Vagina (tissue), 2 donors: Measurements from ENCODE around the gene GPR137B. TPM values are rescaled to one million over a fixed set of nuclear protein-coding genes. Genes with fewer than 3 reads are reported as not detected.

Source experiments
- DNase-seq, 2 donors: peaks; one replicate each; pipeline ENCODE4 v3.0.0-alpha.2; 2017; ENCODE audit errors: extremely low spot score in 2 of 2
- H3K27ac ChIP-seq: fragments of 200-600 bp; sonication (generic); one replicate; pipeline ENCODE4 v1.5.1; 2019
- H3K27me3 ChIP-seq: fragments of 200-600 bp; sonication (generic); one replicate; pipeline ENCODE4 v1.5.1; 2019
- H3K36me3 ChIP-seq, 2 donors: fragments of 200-600 bp; sonication (generic); one replicate each; pipeline ENCODE4 v1.5.1; 2017 to 2019
- H3K4me1 ChIP-seq: fragments of 200-600 bp; sonication (generic); one replicate; pipeline ENCODE4 v1.5.1; 2019
- H3K4me3 ChIP-seq, 2 donors: fragments of 200-600 bp; sonication (generic); 1 replicate in 1 of 2; 2 replicates in 1 of 2; pipeline ENCODE4 v1.5.1; 2016 to 2019
- H3K9me3 ChIP-seq: fragments of 200-600 bp; sonication (generic); one replicate; pipeline ENCODE4 v1.5.1; 2019
- CTCF ChIP-seq, 3 experiments: fragments of 450-650 bp in 2 of 3; fragments of 200-600 bp in 1 of 3; sonication (generic) in 1 of 3; IDR thresholded peaks; one replicate each; pipeline ENCODE4 v1.5.1; 2017 to 2019; ENCODE audit warnings: antibody characterized with exemption in 3 of 3, mild to moderate bottlenecking in 2 of 3, moderate library complexity in 2 of 3
- POLR2A ChIP-seq, 2 donors: fragments of 450-650 bp; IDR thresholded peaks; one replicate each; pipeline ENCODE4 v1.6.1; 2017; ENCODE audit warnings: antibody characterized with exemption in 2 of 2, mild to moderate bottlenecking in 2 of 2, moderate library complexity in 2 of 2
- POLR2AphosphoS5 ChIP-seq, 2 donors: sonication (generic); formaldehyde crosslinking; IDR thresholded peaks; one replicate each; pipeline ENCODE4 v1.9.0; 2017; ENCODE audit warnings: antibody characterized with exemption in 2 of 2, mild to moderate bottlenecking in 2 of 2, low read depth in 1 of 2; ENCODE audit not compliant: insufficient read depth in 1 of 2
- intact Hi-C: fragments of 100-400 bp; cut with DNase I; formaldehyde crosslinking; loops from one replicate; pipeline ENCODE4 v1.15.1; 2023
- total RNA-seq: library from RNA; depleted of rRNA; stranded (reverse); fragments of >200 nt; gene quantifications from one replicate; pipeline ENCODE4 v1.2.3, GENCODE V29; 2016

Gene GPR137B
- total RNA-seq, 1 donor from 2014 or later = 38.8 TPM

GRCh38 chr1:236175642-236176336 lies 33.5 kb downstream of the GPR137B start:
- H3K27me3 ChIP-seq = no peaks in the 10 kb centered on the region
- no peak overlapping the region for H3K4me3 ChIP-seq
- H3K27ac ChIP-seq = no peak overlapping the region
- no peak for DNase-seq
- H3K4me1 ChIP-seq = no peaks in the 10 kb centered on the region
- TF ChIP-seq POLR2AphosphoS5 (IDR thresholded peaks at IDR 0.05; ENCODE audit: insufficient read depth in 1 of 2, low read depth in 1 of 2) (no peak), CTCF (IDR thresholded peaks at IDR 0.05) (no peak), POLR2A (IDR thresholded peaks at IDR 0.05) (no peak)
- intact Hi-C loops = no loop called here
- H3K36me3 ChIP-seq = peaks cover 0 to 2% of the 10 kb centered on the region in 2 donors
- no peaks in the 10 kb centered on the region for H3K9me3 ChIP-seq

- intact Hi-C loops = no loop called here
- Histone ChIP-seq H3K27ac (no peak overlapping the region), H3K36me3 (peaks cover 0 to 9% of the 10 kb centered on the region in 2 donors), H3K4me1 (no peaks in the 10 kb centered on the region), H3K9me3 (no peaks in the 10 kb centered on the region), H3K4me3 (no peak overlapping the region), H3K27me3 (no peaks in the 10 kb centered on the region)
- no peak for TF ChIP-seq POLR2A (IDR thresholded peaks at IDR 0.05)
- TF ChIP-seq CTCF (IDR thresholded peaks at IDR 0.05) = no peak
- TF ChIP-seq POLR2AphosphoS5 (IDR thresholded peaks at IDR 0.05; ENCODE audit: insufficient read depth in 1 of 2, low read depth in 1 of 2) = no peak
- DNase-seq = no peak
These were observed 34.3 kb downstream of the GPR137B start for GRCh38 chr1:236176337-236177336.

GRCh38 chr1:236179634-236180033 lies 37.3 kb downstream of the GPR137B start:
- Histone ChIP-seq H3K27me3 (no peaks in the 10 kb centered on the region), H3K4me1 (no peaks in the 10 kb centered on the region), H3K4me3 (no peak overlapping the region), H3K36me3 (peaks cover 0 to 9% of the 10 kb centered on the region in 2 donors), H3K9me3 (no peaks in the 10 kb centered on the region), H3K27ac (no peak overlapping the region)
- TF ChIP-seq CTCF (IDR thresholded peaks at IDR 0.05) = no peak
- no peak for TF ChIP-seq POLR2AphosphoS5 (IDR thresholded peaks at IDR 0.05; ENCODE audit: insufficient read depth in 1 of 2, low read depth in 1 of 2)
- no peak for TF ChIP-seq POLR2A (IDR thresholded peaks at IDR 0.05)
- intact Hi-C loops = no loop called here
- no peak for DNase-seq

GRCh38 chr1:236181059-236181458 lies 38.7 kb downstream of the GPR137B start:
- no peaks in the 10 kb centered on the region for H3K9me3 ChIP-seq
- no peak overlapping the region for H3K4me3 ChIP-seq
- H3K27me3 ChIP-seq = no peaks in the 10 kb centered on the region
- H3K4me1 ChIP-seq = no peaks in the 10 kb centered on the region
- no peak for DNase-seq
- intact Hi-C loops = no loop called here
- H3K36me3 ChIP-seq = peaks cover 0 to 9% of the 10 kb centered on the region in 2 donors
- TF ChIP-seq POLR2A (IDR thresholded peaks at IDR 0.05) = no peak
- no peak for TF ChIP-seq CTCF (IDR thresholded peaks at IDR 0.05)
- TF ChIP-seq POLR2AphosphoS5 (IDR thresholded peaks at IDR 0.05; ENCODE audit: insufficient read depth in 1 of 2, low read depth in 1 of 2) = no peak
- H3K27ac ChIP-seq = no peak overlapping the region
